Activated T-helper 17 cell treated with anti-CD3 and anti-CD28 coated beads, Interleukin-2, amount 50 U/mL, for 72 hours (primary cell): ENCODE results near the gene ALDH16A1. TPM values are rescaled to one million over a fixed set of nuclear protein-coding genes. Genes with fewer than 3 reads are reported as not detected.

Experiments
- ATAC-seq: fragments of 150-1000 bp; cut with Tn5 transposase; replicated peaks from 2 replicates; pipeline ENCODE4 v1.10.0; 2021; ENCODE audit warnings: mild to moderate bottlenecking, moderate library complexity
- H3K27ac Mint-ChIP-seq: one replicate; pipeline ENCODE4 v1.8.0; 2022; ENCODE audit warnings: mixed read lengths
- H3K27me3 Mint-ChIP-seq: one replicate; pipeline ENCODE4 v1.8.0; 2022; ENCODE audit warnings: mixed read lengths
- H3K36me3 Mint-ChIP-seq: one replicate; pipeline ENCODE4 v1.8.0; 2022; ENCODE audit warnings: low read depth, mild to moderate bottlenecking, mixed read lengths
- H3K4me1 Mint-ChIP-seq: one replicate; pipeline ENCODE4 v1.8.0; 2022; ENCODE audit warnings: mixed read lengths
- H3K4me3 Mint-ChIP-seq: one replicate; pipeline ENCODE4 v1.8.0; 2022; ENCODE audit warnings: mild to moderate bottlenecking, mixed read lengths
- H3K9me3 Mint-ChIP-seq: one replicate; pipeline ENCODE4 v1.8.0; 2022; ENCODE audit warnings: mixed read lengths
- total RNA-seq, 2 donors: library from RNA; stranded (reverse); gene quantifications; one replicate each; pipeline ENCODE4 v1.2.3, GENCODE V29; 2022

ALDH16A1 gene
- 10 to 100 TPM; 15.5 to 39.1 TPM for total RNA-seq

DNA sequence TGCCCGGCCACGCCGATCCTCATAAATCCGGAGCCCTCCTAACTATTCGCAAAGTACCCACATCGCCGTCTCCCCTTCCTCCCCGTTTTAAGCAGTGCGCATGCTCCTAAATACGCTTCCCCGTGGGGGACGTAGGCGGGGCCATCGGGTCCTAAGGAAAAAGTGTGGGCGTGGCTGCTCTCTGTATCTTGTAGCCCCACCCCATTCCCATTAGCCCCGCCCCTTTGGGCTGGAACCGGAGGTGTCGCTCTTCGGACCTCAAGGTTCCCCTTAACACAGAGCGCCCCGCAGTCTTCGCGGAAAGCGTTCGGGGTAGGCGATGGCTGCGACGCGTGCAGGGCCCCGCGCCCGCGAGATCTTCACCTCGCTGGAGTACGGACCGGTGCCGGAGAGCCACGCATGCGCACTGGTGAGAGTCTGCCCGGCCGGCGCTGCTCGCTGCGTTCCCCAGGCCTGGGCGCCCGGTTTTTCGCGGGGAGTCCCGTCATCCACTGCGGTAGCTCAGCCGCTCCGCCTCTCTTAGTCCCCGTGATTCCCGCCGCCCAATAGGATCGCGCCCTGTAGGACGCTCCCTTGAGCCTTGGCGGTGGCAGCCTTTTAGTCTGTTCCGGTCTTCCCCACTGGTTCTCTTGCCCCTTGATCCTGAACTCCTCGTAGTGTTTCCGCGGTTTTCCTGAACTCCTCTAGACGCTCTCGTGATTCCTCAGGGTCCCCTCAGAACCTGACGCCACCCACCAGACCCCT lies at the start of gene ALDH16A1:
ALDH16A1 (plus strand) TSS at position 213 of the 744 bp plus-strand sequence; CDS start at position 320, 107 bp downstream.
- peak within 1 kb of the TSS; percentile 99 for H3K4me3 Mint-ChIP-seq
- H3K27ac Mint-ChIP-seq, result peak within 1 kb of the TSS; percentile 99
- H3K9me3 Mint-ChIP-seq, result no peaks in the 10 kb centered on the region
- peaks cover 15% of the 10 kb centered on the region for H3K4me1 Mint-ChIP-seq
- ATAC-seq, result peak; percentile 93
- H3K36me3 Mint-ChIP-seq, result peaks cover 54% of the 10 kb centered on the region
- H3K27me3 Mint-ChIP-seq, result no peaks in the 10 kb centered on the region

DNA sequence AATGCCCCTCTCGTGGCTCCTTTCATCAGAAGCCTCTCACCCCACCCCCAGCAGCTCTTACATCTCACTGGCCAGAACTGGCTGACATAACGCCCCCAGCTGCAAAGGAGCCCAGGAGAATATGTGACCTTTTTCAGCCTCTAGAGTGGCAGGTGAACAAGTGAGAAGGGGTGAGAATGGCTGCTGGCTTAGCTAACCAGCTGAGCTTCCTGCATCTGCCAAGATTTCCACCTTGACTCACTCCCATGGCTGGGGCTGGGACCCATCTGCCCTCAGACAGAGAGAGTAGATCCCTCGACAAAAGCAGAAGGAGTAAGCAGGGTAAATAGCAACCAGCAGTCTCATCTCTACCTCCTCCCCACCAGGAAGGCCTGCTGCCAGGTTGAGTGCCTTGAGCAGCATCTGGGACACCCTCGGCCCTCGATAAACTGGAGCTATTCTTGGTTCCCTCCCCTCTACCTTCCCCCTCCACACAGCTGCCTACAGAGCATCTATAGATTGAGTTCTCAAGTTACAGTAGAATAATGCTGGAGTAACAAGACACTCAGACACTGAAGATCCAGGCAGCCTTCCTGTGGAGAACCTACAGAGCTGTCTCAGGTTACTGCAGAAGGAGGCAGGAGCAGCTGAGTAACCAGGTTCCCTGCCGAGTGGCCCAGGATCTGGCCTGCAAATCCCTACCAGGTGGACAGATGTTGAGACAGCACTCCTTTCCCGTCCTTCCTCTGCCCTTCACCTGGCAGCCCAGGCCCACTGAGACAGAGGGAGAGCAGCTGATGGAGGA lies 49.4 kb upstream of the ALDH16A1 start:
- H3K36me3 Mint-ChIP-seq, result no peaks in the 10 kb centered on the region
- ATAC-seq, result no peak
- H3K27ac Mint-ChIP-seq, result no peak overlapping the region
- no peak overlapping the region for H3K4me3 Mint-ChIP-seq
- no peaks in the 10 kb centered on the region for H3K9me3 Mint-ChIP-seq
- no peaks in the 10 kb centered on the region for H3K27me3 Mint-ChIP-seq
- peaks cover 17% of the 10 kb centered on the region for H3K4me1 Mint-ChIP-seq

DNA sequence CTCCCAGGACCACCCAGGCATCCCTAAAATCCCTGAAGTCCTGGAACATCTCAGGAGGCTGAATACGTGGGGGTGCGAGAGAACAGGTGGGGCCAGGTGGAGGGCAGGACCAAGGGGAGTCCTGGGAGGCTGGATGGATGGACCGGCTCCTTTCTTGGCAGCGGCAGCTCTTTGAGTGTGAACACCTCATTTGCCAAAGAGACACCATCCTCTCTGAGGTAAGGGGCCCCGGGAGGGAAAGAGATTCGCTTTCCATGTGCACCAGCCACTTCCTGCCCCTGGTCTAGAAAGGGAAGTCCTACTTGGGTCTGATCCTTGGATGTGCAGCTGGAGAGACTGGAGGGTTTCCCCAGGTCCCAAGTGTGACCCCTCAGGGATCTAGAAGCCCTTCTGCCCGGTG lies 45.9 kb upstream of the ALDH16A1 start:
- no peaks in the 10 kb centered on the region for H3K9me3 Mint-ChIP-seq
- no peak overlapping the region for H3K4me3 Mint-ChIP-seq
- no peaks in the 10 kb centered on the region for H3K36me3 Mint-ChIP-seq
- H3K4me1 Mint-ChIP-seq, result peaks cover 33% of the 10 kb centered on the region
- ATAC-seq, result no peak
- H3K27ac Mint-ChIP-seq, result no peak overlapping the region
- H3K27me3 Mint-ChIP-seq, result no peaks in the 10 kb centered on the region

DNA sequence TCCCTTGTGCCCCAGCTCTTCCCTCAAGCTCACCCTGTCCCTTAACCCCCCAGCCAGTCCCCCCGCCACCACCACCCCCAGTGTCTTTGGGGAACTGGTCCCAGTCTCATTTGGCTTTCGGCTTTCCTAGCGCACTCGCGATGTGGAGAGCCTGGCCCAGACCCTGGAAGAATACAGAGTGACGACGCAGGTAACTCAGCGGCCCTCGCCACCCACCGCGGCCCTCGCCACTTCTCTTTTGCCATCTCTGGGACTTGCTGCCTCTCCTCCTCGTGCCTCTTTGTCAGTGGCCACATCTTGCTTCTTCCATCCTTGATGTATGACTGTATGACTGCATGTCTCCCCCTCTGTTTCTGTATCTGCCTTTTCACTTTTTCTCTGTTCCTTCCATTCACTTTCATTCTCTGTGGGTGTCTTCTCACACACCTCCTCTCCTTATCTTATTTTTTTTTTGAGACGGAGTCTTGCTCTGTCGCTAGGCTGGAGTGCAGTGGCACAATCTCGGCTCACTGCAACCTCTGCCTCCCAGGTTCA lies 45.5 kb upstream of the ALDH16A1 start:
- H3K9me3 Mint-ChIP-seq, result no peaks in the 10 kb centered on the region
- H3K4me1 Mint-ChIP-seq, result peaks cover 33% of the 10 kb centered on the region
- ATAC-seq, result peak; percentile 40
- peak overlapping the region; percentile 89 for H3K27ac Mint-ChIP-seq
- no peaks in the 10 kb centered on the region for H3K36me3 Mint-ChIP-seq
- H3K27me3 Mint-ChIP-seq, result no peaks in the 10 kb centered on the region
- peak overlapping the region; percentile 74 for H3K4me3 Mint-ChIP-seq

DNA sequence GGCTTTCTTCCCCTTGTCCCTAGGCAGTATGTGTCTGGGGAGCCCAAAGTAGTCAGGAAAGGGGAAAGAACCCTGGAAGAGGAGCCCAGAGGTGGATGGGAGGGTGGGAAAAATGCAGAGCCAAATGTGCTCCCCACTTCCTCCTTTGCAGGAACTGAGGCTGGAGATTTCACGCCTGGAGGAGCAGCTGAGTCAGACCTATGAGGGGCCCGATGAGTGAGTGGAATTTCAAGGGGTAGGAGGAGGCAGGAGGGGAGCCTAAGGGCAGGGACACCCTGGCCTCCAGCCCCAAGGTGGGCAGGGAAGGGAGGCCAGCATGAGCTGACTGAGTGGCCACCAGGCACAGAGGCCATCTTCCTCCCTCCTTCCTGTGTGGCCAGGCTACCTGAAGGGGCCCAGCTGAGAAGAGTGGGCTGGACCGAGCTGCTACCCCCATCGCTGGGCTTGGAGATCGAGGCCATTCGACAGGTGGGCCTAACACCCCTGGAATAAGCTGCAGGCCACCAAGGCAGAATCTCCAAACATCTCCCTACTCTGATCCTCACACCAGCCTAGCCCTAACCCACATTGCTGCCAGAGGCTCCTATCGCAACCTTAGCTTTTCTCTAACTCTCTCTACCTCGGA lies 44.1 kb upstream of the ALDH16A1 start:
- Mint-ChIP-seq H3K27ac (peak overlapping the region; percentile 89), H3K4me3 (peak overlapping the region; percentile 74), H3K4me1 (peaks cover 33% of the 10 kb centered on the region), H3K36me3 (no peaks in the 10 kb centered on the region), H3K9me3 (no peaks in the 10 kb centered on the region), H3K27me3 (no peaks in the 10 kb centered on the region)
- peak; percentile 25 for ATAC-seq

DNA sequence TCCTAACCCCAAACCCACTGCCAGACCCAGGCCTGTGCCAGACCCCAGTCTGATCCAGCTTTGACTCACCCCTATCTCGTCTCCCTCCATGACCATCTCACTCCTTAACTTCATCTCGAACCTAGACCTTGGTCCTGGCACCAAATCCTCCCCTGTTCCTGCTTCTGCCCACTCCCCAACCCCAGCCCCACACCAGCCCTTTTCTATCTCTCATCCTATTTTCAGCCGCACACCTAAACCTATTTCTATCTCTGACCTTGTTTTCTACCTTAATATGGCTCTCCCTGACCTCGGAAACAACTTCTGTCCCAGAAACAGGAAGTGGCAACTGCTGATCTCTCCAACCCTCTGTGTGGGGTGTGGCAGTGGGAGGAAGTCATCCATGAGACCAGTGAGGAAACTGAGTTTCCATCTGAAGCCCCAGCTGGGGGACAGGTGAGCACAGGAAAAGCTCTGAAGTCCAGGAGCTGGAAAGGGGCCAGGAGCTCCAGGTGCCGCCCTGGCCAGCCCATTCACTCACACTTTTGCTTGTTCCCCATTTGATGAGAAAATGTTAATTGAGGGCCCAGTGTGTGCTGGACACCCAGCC lies 43.5 kb upstream of the ALDH16A1 start:
- Mint-ChIP-seq H3K27me3 (no peaks in the 10 kb centered on the region), H3K27ac (peak overlapping the region; percentile 89), H3K36me3 (no peaks in the 10 kb centered on the region), H3K9me3 (no peaks in the 10 kb centered on the region), H3K4me1 (peaks cover 33% of the 10 kb centered on the region), H3K4me3 (peak overlapping the region; percentile 74)
- peak; percentile 79 for ATAC-seq

DNA sequence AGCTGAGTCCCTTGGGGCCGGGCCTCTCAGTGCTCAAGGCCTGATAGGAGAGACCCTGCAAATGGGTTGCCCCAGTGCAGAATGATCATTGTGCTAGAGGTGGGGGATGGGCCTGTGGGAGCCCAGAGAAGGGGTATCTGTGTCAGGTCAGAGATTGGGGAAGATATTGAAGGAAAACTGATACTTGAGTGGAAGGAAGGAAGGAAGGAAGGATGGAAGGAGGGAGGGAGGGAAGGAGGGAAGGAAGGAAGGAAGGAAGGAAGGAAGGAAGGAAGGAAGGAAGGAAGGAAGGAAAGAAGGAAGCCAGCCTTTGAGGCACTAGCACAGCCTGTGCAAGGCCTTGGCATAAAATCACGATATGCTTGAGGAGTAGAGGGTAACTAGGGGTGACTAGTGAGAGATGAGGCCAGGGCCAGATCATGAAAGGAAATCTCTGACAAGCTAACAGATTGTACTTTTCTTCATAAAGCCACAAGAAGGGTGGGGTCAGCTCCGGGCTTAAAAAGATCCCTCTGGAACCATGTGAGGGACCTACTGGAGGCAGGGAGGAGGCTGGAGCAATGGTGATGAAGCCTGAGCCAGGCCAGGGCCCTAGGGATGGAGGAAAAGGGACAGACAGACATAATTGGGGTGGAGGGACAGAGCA lies 41.2 kb upstream of the ALDH16A1 start:
- H3K4me1 Mint-ChIP-seq, result peaks cover 33% of the 10 kb centered on the region
- peak overlapping the region; percentile 6 for H3K4me3 Mint-ChIP-seq
- no peak for ATAC-seq
- no peaks in the 10 kb centered on the region for H3K9me3 Mint-ChIP-seq
- H3K27ac Mint-ChIP-seq, result peak overlapping the region; percentile 81
- H3K27me3 Mint-ChIP-seq, result no peaks in the 10 kb centered on the region
- no peaks in the 10 kb centered on the region for H3K36me3 Mint-ChIP-seq

DNA sequence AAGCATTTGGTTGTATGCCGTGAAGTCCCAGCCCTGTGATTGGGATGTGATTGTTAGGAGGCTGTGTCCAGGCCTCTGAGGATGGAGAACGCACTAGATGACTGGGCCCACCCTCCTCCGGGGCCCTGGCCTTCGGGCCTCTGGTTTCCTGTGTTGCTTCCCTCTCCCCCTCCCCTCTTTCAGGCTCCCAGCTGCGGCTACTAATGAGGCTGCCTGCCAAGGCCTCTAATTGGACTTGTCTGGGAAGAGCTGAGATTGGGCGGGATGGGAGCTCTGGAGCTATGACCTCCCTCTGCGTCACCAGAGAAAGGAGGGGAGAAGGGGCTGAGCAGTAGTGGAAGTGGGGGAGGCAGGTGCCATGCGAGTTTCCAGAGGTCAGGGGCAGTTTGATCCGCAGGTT lies 39.7 kb upstream of the ALDH16A1 start:
- no peaks in the 10 kb centered on the region for H3K36me3 Mint-ChIP-seq
- no peak overlapping the region for H3K27ac Mint-ChIP-seq
- peaks cover 23% of the 10 kb centered on the region for H3K4me1 Mint-ChIP-seq
- H3K4me3 Mint-ChIP-seq, result no peak overlapping the region
- no peak for ATAC-seq
- no peaks in the 10 kb centered on the region for H3K9me3 Mint-ChIP-seq
- H3K27me3 Mint-ChIP-seq, result peaks cover 8% of the 10 kb centered on the region

DNA sequence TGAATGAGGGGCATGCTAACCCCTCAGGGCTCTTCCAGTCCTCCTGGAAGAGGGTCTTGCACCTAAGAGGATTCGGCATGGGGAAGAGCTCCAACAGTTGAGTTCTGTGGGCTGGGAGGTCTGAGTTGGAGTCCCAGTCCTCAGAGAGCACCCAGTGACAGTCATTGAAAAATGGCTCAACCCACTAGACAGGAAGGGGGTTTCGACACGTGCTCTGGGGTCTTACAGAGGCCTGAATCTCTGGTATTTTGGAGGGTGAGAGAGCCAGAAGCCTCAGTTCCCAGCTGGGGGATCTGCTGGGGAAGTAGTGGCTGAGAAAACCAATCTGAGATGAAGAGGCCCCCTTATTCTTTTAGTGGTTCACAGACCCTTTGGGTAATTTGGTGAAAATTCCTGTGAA lies 38.8 kb upstream of the ALDH16A1 start:
- Mint-ChIP-seq H3K9me3 (no peaks in the 10 kb centered on the region), H3K27me3 (peaks cover 9% of the 10 kb centered on the region), H3K4me3 (no peak overlapping the region), H3K27ac (no peak overlapping the region), H3K4me1 (peaks cover 13% of the 10 kb centered on the region), H3K36me3 (no peaks in the 10 kb centered on the region)
- ATAC-seq, result no peak

DNA sequence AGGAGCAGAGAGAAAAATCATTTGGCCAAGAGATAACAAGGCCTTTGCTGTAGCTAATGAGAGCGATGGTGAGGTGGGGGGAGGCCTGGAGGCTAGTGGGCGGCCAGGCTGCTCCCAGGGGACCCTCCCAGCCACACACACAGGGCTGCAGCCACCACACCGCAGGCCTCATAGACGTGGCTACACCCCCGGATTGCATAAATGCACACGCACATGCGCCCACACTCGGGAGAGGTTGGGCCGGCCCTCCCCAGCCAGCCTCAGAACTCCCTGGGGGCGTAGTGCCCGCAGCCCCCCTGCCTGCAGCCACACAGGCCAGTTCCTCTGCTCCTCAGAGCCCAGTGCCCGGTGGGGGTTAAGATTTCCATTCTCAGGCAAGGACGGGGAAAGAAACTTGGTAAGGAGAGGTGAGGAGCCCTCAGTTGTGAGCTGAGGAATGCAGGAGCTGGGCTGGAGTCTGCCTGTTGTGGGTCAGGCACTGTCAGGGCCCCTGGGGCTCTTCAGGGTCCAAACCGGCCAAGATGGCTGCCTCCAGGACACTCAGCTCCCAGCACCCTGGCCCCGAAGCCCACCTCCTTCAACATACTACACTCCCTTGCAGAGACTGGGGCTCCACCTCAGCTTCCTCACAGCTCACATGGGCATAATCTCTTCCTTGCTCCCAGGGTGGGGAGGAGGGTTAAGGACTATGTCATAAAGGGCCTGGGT lies 37.8 kb upstream of the ALDH16A1 start:
- H3K4me3 Mint-ChIP-seq, result no peak overlapping the region
- H3K36me3 Mint-ChIP-seq, result no peaks in the 10 kb centered on the region
- no peak for ATAC-seq
- H3K27me3 Mint-ChIP-seq, result peaks cover 19% of the 10 kb centered on the region
- H3K27ac Mint-ChIP-seq, result no peak overlapping the region
- no peaks in the 10 kb centered on the region for H3K9me3 Mint-ChIP-seq
- H3K4me1 Mint-ChIP-seq, result peaks cover 14% of the 10 kb centered on the region

DNA sequence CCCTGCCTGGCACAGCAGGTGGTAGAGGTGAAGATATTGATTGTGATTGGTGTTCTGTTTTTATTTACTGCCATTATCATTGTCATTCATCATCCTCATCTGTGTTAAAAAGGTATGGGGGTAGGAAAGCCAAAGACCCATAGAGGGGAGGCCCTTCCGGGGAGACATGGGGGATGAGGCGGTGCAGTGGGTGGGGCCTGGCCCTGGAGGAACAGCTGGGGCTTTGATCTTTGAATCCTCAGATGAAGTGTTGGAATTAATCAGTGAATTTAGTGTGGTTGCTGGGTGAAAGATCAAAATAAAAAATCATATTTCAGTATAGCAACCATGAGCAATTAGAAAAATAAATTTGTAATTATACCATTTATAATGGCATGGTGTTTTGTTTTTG lies 37.2 kb upstream of the ALDH16A1 start:
- Mint-ChIP-seq H3K9me3 (no peaks in the 10 kb centered on the region), H3K4me3 (no peak overlapping the region)

DNA sequence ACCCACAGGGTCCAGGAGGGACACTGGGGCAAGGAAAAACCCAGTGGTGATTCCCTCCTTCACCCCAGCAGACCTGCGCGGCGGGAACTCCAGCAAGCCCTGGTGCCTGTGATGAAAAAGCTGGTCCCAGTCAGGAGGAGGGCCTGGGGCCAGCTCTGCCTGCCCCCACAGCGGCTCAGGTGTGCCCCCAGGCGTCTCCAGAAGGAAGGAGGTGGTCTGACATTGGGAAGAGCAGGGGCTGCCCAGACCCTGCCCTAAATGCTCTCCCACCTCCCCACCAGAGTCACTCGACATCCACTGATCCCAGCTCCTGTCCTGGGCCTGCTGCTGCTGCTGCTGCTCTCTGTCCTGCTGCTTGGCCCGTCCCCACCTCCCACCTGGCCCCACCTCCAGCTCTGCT lies 35.9 kb upstream of the ALDH16A1 start:
- H3K27ac Mint-ChIP-seq, result no peak overlapping the region
- no peak overlapping the region for H3K4me3 Mint-ChIP-seq
- ATAC-seq, result no peak
- no peaks in the 10 kb centered on the region for H3K9me3 Mint-ChIP-seq
- peaks cover 14% of the 10 kb centered on the region for H3K4me1 Mint-ChIP-seq
- peaks cover 37% of the 10 kb centered on the region for H3K27me3 Mint-ChIP-seq
- no peaks in the 10 kb centered on the region for H3K36me3 Mint-ChIP-seq

More for the DNA sequence above, 37.2 kb upstream of the ALDH16A1 start:
- Mint-ChIP-seq H3K27me3 (peaks cover 25% of the 10 kb centered on the region), H3K27ac (no peak overlapping the region), H3K4me1 (peaks cover 14% of the 10 kb centered on the region), H3K36me3 (no peaks in the 10 kb centered on the region)
- ATAC-seq, result no peak

DNA sequence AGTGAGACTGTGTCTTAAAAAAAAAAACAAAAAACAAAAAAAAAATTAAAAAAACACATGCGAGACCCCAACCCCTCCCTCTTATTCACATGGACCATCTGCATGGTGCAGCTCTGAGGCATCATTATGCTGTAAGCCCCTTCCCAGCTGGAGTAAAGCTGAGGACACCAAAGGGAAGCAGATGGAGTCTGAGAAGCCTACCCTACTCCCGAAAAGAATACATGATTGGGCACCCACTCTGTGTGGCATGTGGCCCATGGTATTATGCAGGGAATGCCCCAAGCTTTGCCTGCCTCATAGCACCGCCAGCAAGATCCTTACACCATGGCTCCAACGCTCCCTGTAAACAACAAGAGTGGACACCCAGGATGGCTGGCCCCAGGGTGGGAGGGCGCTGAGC lies 34.5 kb upstream of the ALDH16A1 start:
- H3K4me1 Mint-ChIP-seq, result peaks cover 22% of the 10 kb centered on the region
- H3K36me3 Mint-ChIP-seq, result no peaks in the 10 kb centered on the region
- H3K4me3 Mint-ChIP-seq, result no peak overlapping the region
- no peak for ATAC-seq
- no peaks in the 10 kb centered on the region for H3K9me3 Mint-ChIP-seq
- H3K27ac Mint-ChIP-seq, result no peak overlapping the region
- peaks cover 46% of the 10 kb centered on the region for H3K27me3 Mint-ChIP-seq
